SH-SY5Y (cell line): ENCODE measurements around the gene HOXD3.

ENCODE experiments used
- GATA2 ChIP-seq: IDR thresholded peaks from 2 replicates; pipeline ENCODE4 v1.6.1; 2011; ENCODE audit warnings: mild to moderate bottlenecking, low read depth, low read length
- GATA3 ChIP-seq: IDR thresholded peaks from 2 replicates; pipeline ENCODE4 v1.6.1; 2011; ENCODE audit warnings: low read depth, mild to moderate bottlenecking, low read length, moderate library complexity

GRCh38 chr2:176167398-176167797, 10.3 kb downstream of the HOXD3 start:
- TF ChIP-seq GATA2 = no peak
- no peak for TF ChIP-seq GATA3
